ENCODE results near the gene RBKS. TPM values are rescaled to one million over a fixed set of nuclear protein-coding genes. Genes with fewer than 3 reads are reported as not detected.

The RBKS gene
- total RNA-seq, 1 donor from 2014 or later: 1.6 TPM

DNA sequence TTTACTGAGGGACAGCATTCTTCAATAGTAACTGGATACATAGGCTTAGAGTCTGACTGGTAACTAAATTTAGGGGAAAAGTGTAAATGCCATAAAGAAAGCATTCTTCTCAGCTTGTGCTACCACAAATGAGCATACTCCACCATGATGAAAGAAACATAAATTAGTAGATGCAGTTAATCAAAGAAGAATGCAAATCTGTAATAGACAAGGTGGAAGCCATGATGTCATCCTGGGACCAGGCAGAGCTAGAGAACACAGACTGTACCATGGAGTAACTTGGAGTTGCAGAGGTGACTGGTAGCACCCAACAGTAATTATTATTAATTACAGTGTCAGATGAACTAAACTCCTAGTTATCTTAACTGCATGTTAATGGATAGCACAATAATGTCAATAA, 51.7 kb downstream of the RBKS start:
- FAIRE-seq (no peak), DNase-seq (ENCODE audit: low read depth) (no peak)
- Histone ChIP-seq H2AFZ (ENCODE audit: low read depth, low read length) (no peak overlapping the region), H3K4me3 (ENCODE audit: insufficient read depth, low read depth, low read length) (no peak overlapping the region), H4K20me1 (ENCODE audit: insufficient read depth, low read length) (no peaks in the 10 kb centered on the region), H3K27ac (ENCODE audit: low read depth, low read length) (no peak overlapping the region), H3K36me3 (ENCODE audit: insufficient read depth, low read length) (no peaks in the 10 kb centered on the region), H3K9ac (ENCODE audit: low read length) (no peak overlapping the region), H3K79me2 (ENCODE audit: insufficient read depth, low read length) (no peaks in the 10 kb centered on the region), H3K27me3 (ENCODE audit: insufficient read depth, low read length) (no peaks in the 10 kb centered on the region), H3K4me1 (ENCODE audit: insufficient read depth, low read length) (peaks cover 3% of the 10 kb centered on the region), H3K9me3 (ENCODE audit: insufficient read depth, low read depth, low read length) (no peaks in the 10 kb centered on the region), H3K4me2 (ENCODE audit: low read length) (no peak overlapping the region)
- Mint-ChIP-seq H3K36me3 (ENCODE audit: low read depth, unreplicated experiment) (peaks cover 3% of the 10 kb centered on the region), H3K9me3 (ENCODE audit: unreplicated experiment) (peaks cover 3% of the 10 kb centered on the region), H3K27ac (ENCODE audit: unreplicated experiment) (no peak overlapping the region), H3K4me3 (ENCODE audit: unreplicated experiment) (no peak overlapping the region), H3K4me1 (ENCODE audit: low read depth, unreplicated experiment) (peaks cover 10% of the 10 kb centered on the region), H3K27me3 (ENCODE audit: low read depth, unreplicated experiment) (no peaks in the 10 kb centered on the region)
- no peak for TF ChIP-seq CTCF (IDR thresholded peaks at IDR 0.05; ENCODE audit: insufficient read depth, low read depth, low read length)
- no peak for TF ChIP-seq EZH2 (IDR thresholded peaks at IDR 0.05; ENCODE audit: insufficient read depth, low read length)

GRCh38 chr2:27833931-27834330, 56.3 kb downstream of the RBKS start:
- FAIRE-seq: peak; percentile 56
- H3K27ac Mint-ChIP-seq (ENCODE audit: unreplicated experiment): peak overlapping the region; percentile 67

More at GRCh38 chr2:27833931-27834330, 56.3 kb downstream of the RBKS start:
- no peaks in the 10 kb centered on the region for H4K20me1 ChIP-seq (ENCODE audit: insufficient read depth, low read length)
- peaks cover 4% of the 10 kb centered on the region for H3K36me3 Mint-ChIP-seq (ENCODE audit: low read depth, unreplicated experiment)
- H3K4me3 Mint-ChIP-seq (ENCODE audit: unreplicated experiment): no peak overlapping the region
- peak; percentile 73 for DNase-seq (ENCODE audit: low read depth)
- peaks cover 3% of the 10 kb centered on the region for H3K9me3 ChIP-seq (ENCODE audit: insufficient read depth, low read depth, low read length)
- no peak overlapping the region for H2AFZ ChIP-seq (ENCODE audit: low read depth, low read length)
- no peak for TF ChIP-seq CTCF (IDR thresholded peaks at IDR 0.05; ENCODE audit: insufficient read depth, low read depth, low read length)
- no peak for TF ChIP-seq EZH2 (IDR thresholded peaks at IDR 0.05; ENCODE audit: insufficient read depth, low read length)
- no peak overlapping the region for H3K27ac ChIP-seq (ENCODE audit: low read depth, low read length)
- H3K4me1 ChIP-seq (ENCODE audit: insufficient read depth, low read length): peaks cover 13% of the 10 kb centered on the region
- peaks cover 3% of the 10 kb centered on the region for H3K9me3 Mint-ChIP-seq (ENCODE audit: unreplicated experiment)
- H3K27me3 Mint-ChIP-seq (ENCODE audit: low read depth, unreplicated experiment): no peaks in the 10 kb centered on the region
- no peaks in the 10 kb centered on the region for H3K79me2 ChIP-seq (ENCODE audit: insufficient read depth, low read length)
- H3K9ac ChIP-seq (ENCODE audit: low read length): no peak overlapping the region
- no peak overlapping the region for H3K4me3 ChIP-seq (ENCODE audit: insufficient read depth, low read depth, low read length)
- H3K36me3 ChIP-seq (ENCODE audit: insufficient read depth, low read length): no peaks in the 10 kb centered on the region
- H3K27me3 ChIP-seq (ENCODE audit: insufficient read depth, low read length): no peaks in the 10 kb centered on the region
- H3K4me2 ChIP-seq (ENCODE audit: low read length): peak overlapping the region; percentile 1
- peaks cover 27% of the 10 kb centered on the region for H3K4me1 Mint-ChIP-seq (ENCODE audit: low read depth, unreplicated experiment)

Measured in astrocyte (in vitro differentiated cells and primary cell).